HG03025 (cell line): ENCODE measurements around the gene POPDC3.
"Not testable (repeated sequence)": the region's sequence is repeated elsewhere in the genome, so short reads cannot be mapped to it uniquely, and the experiment has no call there.

Experiments
- ATAC-seq: cut with Tn5 transposase; IDR thresholded peaks from one replicate; pipeline ENCODE4 v1.9.1; 2021; ENCODE audit warnings: mild to moderate bottlenecking, moderate library complexity; ENCODE audit not compliant: unreplicated experiment, low FRiP score

Gene POPDC3

GRCh38 chr6:105199711-105200110, 19.9 kb upstream of the POPDC3 start:
- no peak for ATAC-seq

- no peak for ATAC-seq
Observed at GRCh38 chr6:105196076-105196475, 16.3 kb upstream of the POPDC3 start.

GRCh38 chr6:105194591-105194990, 14.8 kb upstream of the POPDC3 start:
- no peak for ATAC-seq

- no peak for ATAC-seq
Observed at GRCh38 chr6:105194106-105194505, 14.3 kb upstream of the POPDC3 start.

- no peak for ATAC-seq
Observed at GRCh38 chr6:105193647-105194046, 13.8 kb upstream of the POPDC3 start.

- ATAC-seq = no peak
Observed at GRCh38 chr6:105192707-105193465, 13.1 kb upstream of the POPDC3 start.

- ATAC-seq = no peak
Observed at GRCh38 chr6:105191351-105191750, 11.5 kb upstream of the POPDC3 start.

GRCh38 chr6:105189026-105189820, 9.4 kb upstream of the POPDC3 start:
- no peak for ATAC-seq

GRCh38 chr6:105188251-105188650, 8.4 kb upstream of the POPDC3 start:
- ATAC-seq = no peak

GRCh38 chr6:105186576-105186975, 6.8 kb upstream of the POPDC3 start:
- no peak for ATAC-seq

GRCh38 chr6:105184921-105185320, 5.1 kb upstream of the POPDC3 start:
- ATAC-seq = no peak

- ATAC-seq = no peak
Observed at GRCh38 chr6:105181981-105182515, 2.2 kb upstream of the POPDC3 start.

- no peak for ATAC-seq
Observed at GRCh38 chr6:105178636-105179035, 1.2 kb downstream of the POPDC3 start.

- ATAC-seq = no peak
Observed at GRCh38 chr6:105178110-105178509, 1.7 kb downstream of the POPDC3 start.

- ATAC-seq = no peak
Observed at GRCh38 chr6:105177556-105177955, 2.3 kb downstream of the POPDC3 start.

GRCh38 chr6:105174512-105174911, 5.3 kb downstream of the POPDC3 start:
- ATAC-seq = no peak

- ATAC-seq = not testable (repeated sequence)
Observed at GRCh38 chr6:105172515-105172914, 7.3 kb downstream of the POPDC3 start.

GRCh38 chr6:105170059-105170458, 9.8 kb downstream of the POPDC3 start:
- ATAC-seq = no peak

- ATAC-seq = no peak
Observed at GRCh38 chr6:105167914-105168313, 11.9 kb downstream of the POPDC3 start.

- no peak for ATAC-seq
Observed at GRCh38 chr6:105164418-105164817, 15.4 kb downstream of the POPDC3 start.

GRCh38 chr6:105163183-105163582, 16.6 kb downstream of the POPDC3 start:
- no peak for ATAC-seq

- no peak for ATAC-seq
Observed at GRCh38 chr6:105162377-105162776, 17.4 kb downstream of the POPDC3 start.
